ENCODE data around the gene SOHLH1.

Gene SOHLH1

GRCh38 chr9:135699440-135699839 lies at the start of gene SOHLH1:
TSS of gene SOHLH1 (minus strand) at chr9:135699481. CDS start at chr9:135699467, 14 bp downstream.
- no peak for DNase-seq

GRCh38 chr9:135748676-135749075 lies 49.4 kb upstream of the SOHLH1 start:
- no peak for DNase-seq

DNA sequence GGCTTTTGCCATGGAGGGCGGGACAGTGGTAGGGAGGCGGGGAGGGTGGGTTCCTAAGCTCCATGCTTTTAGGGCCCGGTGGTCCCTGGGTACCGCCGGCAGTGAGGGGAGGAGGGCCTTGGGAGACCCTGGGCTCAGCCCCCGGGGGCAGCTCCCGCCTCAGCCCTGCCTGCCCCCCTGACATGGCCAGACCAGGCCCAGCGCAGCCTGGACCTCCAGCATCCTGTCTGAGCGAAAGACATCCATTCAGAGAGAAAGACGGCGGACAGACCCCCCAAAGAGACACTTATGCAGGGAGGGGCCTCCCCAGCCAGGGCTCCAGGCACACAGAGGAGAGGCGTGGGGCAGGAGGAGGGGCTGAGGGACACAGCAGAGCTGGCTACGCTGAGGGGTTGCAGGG lies 48.0 kb upstream of the SOHLH1 start:
- DNase-seq = no peak

- DNase-seq = no peak
These were observed 47.3 kb upstream of the SOHLH1 start for GRCh38 chr9:135746565-135746964.

DNA sequence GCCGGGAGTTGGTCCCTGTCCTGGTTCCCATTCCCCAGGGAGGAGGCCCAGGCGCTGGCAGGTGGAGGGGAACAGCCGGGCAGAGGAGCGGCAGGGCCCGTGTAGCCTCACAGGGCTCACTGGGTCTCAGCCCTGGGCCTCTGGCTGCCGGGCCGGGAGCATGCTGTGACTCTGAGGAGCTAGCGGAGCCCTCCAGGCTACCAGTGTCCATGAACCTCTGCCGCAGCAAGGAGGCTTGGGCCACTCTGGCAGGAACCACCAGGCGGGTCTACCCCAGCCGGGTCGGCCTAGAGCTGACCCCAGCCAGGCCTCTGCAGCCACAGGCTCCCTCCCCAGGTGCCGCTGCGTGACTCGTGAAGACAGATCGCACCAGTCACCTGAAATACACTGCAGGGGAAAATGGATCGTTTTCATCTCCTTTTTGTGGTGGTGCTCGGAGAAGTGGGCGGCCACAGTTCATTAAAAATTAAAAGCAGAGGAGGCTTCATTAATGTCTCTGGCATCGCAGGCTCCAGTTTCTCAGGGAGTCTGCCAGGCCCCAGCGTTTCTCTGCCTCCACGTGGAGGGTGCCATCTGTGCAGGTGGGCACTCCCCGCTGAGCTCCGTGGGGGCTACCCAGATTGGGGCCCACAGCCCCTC lies 46.5 kb upstream of the SOHLH1 start:
- no peak for DNase-seq

DNA sequence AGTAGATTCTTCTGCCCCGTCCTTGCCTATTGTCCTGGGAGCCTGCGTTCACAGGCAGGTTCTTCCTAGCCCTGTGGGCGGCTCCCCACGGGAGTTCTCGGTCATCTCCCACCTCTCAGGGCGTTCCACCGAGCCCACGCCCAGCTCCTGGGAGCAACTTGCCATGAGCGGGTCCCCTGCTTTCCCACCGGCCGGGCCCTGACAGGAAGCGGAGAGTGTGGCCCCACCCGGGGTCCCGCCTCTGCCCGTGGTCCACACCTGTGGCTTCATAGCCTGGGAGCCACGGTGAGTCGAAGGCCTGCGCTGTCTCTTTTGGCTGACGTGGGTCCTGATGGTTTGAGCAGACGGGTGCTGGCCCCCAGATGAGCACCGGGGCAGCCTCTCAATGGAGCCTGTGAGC lies 45.9 kb upstream of the SOHLH1 start:
- no peak for DNase-seq

DNA sequence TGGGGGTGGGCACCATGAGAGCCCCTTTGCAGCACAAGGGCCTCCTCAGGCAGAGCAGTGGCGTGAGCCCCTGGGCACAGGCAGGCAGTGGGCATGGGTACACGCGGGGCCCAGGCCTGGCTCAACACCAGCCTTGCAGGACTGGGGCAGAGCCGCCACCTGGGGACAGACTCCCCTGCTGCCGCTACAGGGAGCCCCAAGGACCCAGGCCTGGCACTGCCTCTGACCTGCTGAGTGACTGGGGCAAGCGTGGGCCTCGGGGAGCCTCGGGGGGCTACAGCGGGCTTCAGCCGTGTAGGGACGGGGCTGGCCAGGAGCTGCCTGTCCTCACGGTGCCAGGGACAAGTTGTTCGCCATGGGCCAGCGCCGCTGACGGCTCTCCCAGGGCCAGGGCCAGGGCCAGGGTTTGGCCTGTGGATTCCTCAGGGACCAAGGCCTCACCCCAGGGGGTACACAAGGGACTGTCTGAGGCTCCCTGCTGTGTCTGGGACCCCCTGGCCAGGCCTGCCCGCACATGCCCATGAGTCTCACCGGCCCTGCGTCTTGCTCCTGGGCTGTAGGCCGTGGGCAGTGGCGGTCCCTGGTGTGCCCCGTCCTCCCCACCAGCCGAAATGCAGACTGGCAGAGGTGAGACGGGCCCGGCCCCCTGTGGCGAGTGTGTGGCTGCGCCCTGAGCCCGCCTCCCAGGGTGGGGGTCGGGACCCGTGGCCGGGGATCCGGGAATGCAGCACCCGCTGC lies 45.2 kb upstream of the SOHLH1 start:
- DNase-seq = no peak

- no peak for DNase-seq
These were observed 44.5 kb upstream of the SOHLH1 start for GRCh38 chr9:135743546-135744332.

DNA sequence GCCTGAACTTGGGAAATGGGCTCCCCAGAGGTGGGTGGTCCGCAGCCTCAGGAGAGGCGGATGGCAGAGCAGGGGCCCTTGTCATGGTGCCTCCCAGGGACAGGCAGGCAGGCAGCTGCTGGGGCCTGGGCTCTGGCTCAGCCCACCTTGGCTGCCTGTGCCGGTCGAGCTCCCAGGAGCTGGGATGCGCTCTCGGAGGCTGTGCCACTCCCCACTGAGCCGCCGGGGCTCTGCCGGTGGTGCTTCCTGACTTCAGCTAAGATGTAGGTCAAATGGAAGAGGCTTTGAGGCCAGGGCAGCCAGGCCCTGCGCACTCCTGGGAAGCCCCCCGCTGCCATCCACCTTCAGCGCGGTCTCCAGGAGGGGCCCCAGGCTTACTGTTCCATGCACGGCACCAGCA lies 43.7 kb upstream of the SOHLH1 start:
- DNase-seq = no peak

GRCh38 chr9:135741276-135742219 lies 42.3 kb upstream of the SOHLH1 start:
- DNase-seq = no peak

DNA sequence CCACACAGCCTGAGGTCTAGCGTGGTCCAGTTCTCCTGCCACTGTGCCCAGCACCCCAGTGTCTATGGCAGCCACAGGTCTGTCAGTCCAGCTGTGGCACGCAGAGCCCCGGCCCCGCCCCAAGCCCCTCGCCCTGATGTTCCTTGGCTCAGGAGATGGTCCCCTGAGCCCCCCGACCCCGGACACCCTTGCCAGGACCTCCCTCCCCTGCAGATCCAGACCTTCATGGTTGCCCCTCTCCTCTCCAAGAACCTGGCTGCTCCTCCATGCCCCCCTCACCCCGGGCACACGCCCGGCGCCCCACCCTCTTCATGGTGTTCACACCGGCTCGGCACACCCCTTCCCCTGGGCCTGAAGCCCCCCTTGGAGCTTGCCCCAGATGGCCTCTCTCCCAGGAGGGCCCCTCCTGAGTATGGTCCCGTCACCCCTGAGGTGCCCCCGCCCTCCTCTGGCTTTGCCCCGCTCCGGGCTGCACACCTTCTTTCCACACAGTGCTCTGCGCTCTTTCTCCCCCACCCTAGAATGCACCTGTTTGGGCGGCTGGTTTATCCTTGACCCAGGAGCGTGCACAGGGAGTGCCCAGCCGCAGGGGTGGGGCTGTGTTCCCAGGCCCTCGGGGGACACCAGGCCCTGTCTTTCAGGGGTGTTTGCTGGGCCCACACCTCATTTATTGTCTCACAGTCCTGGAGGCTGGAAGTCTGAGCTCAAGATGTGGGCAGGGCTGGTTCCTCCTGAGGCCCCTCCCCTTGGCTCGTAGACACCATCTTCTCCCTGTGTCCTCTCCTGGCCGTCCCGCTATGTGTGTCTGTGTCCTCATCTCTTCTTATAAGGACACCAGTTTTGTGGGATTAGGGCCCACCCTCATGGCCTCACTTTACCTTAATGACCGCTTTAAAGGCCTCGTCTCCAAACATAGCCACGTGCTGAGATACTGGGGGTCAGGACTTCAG lies 40.3 kb upstream of the SOHLH1 start:
- DNase-seq = no peak

GRCh38 chr9:135737840-135738521 lies 38.7 kb upstream of the SOHLH1 start:
- no peak for DNase-seq

GRCh38 chr9:135736979-135737839 lies 37.9 kb upstream of the SOHLH1 start:
- no peak for DNase-seq

DNA sequence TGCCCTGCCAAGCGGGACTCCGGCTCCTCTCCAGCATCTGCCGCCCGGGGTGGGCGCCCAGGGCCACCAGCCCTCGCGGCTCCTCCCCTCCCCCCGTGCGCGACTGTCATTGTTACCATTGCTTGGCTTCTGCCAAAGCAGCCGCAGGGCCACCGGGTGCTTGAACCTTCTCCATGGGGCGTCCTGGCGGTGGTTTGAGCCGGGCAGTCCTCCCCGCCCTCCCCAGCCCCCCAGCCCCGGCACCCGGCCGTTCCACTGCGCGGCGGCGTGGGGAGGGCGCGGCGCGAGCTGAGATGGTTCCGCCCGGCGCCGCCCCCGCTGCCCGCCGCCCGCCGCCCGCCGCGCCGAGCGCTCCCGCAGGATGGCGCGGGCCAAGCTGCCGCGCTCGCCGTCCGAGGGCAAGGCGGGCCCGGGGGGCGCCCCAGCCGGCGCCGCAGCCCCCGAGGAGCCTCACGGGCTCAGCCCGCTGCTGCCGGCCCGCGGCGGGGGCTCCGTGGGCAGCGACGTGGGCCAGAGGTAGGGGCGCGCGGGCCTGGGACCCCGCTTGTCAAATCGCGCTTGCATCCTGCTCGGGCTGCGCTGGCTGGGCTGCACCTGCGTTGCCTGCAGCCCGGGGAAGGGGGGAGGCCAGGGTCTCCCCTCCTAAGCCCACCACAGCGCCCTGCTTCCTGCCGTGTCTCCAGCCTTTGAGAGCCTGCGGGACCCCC lies 37.1 kb upstream of the SOHLH1 start:
- DNase-seq = no peak

DNA sequence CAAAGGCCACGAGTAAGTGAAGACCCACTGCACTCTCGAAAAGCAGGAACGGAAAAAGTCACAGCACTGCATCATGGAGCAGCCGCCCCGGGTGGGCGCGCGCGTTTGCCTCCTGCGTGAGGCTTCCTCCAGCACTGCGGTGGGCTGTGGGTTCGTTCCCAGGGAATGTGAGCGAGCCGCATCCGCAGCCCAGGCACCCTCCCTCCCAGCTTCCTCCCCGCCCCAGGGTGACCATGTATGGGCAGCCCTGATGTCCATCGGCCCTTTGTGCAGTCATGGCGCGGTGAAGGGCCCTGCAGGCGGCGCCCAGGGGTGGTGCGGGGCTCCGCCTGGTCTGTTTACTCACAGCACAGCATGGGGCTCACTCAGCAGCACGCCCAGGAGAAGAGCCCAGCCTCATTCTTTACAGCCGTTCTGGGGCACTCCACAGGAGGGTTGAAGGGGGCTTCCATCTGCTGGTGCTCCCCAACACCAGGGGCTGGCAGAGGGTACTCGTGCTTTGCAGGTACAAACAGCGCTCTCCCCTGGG lies 35.4 kb upstream of the SOHLH1 start:
- no peak for DNase-seq

GRCh38 chr9:135732569-135733257 lies 33.4 kb upstream of the SOHLH1 start:
- no peak for DNase-seq

- DNase-seq = no peak
These were observed 32.2 kb upstream of the SOHLH1 start for GRCh38 chr9:135731454-135731853.

- no peak for DNase-seq
These were observed 30.2 kb upstream of the SOHLH1 start for GRCh38 chr9:135729480-135729879.
